Measurements from ENCODE around the gene OTUD3. TPM values are rescaled to one million over a fixed set of nuclear protein-coding genes. Genes with fewer than 3 reads are reported as not detected.
A peak's percentile ranks its signal among the peaks of the same experiment; 100 is the strongest.

The OTUD3 gene
- total RNA-seq, 1 donor from 2014 or later = 4.9 TPM

DNA sequence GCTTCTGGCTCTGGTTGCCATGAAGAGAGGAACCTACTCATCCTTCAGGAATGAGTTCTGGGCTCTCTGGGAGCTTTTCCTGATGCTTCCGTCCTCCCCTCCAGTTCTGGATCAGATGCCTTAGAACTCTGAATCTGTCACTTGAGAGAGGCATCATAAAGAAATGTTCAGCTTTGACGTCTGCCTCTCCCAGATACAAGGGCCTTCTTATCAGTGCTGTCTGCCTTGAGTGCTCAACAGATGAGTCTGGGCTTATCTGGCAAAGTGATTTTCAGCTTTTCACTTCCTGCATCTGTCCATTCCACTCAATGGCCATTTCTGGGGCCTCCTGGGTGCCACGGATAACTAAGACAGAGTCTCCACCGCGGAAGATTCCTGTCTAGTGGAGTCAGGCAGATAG is 12.3 kb upstream of the OTUD3 start:
- no peaks in the 10 kb centered on the region for H3K36me3 ChIP-seq
- no peaks in the 10 kb centered on the region for H3K27me3 ChIP-seq
- no peaks in the 10 kb centered on the region for H3K9me3 ChIP-seq
- H3K27ac ChIP-seq = no peak overlapping the region
- TF ChIP-seq, protein P1, sequence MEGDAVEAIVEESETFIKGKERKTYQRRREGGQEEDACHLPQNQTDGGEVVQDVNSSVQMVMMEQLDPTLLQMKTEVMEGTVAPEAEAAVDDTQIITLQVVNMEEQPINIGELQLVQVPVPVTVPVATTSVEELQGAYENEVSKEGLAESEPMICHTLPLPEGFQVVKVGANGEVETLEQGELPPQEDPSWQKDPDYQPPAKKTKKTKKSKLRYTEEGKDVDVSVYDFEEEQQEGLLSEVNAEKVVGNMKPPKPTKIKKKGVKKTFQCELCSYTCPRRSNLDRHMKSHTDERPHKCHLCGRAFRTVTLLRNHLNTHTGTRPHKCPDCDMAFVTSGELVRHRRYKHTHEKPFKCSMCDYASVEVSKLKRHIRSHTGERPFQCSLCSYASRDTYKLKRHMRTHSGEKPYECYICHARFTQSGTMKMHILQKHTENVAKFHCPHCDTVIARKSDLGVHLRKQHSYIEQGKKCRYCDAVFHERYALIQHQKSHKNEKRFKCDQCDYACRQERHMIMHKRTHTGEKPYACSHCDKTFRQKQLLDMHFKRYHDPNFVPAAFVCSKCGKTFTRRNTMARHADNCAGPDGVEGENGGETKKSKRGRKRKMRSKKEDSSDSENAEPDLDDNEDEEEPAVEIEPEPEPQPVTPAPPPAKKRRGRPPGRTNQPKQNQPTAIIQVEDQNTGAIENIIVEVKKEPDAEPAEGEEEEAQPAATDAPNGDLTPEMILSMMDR (IDR thresholded peaks at IDR 0.05) = no peak
- H3K4me1 ChIP-seq = no peaks in the 10 kb centered on the region
- DNase-seq (ENCODE audit: extremely low spot score in 2 of 2) = peak in 1 of 2 donors; percentile 29
- no peak overlapping the region for H3K4me3 ChIP-seq
- intact Hi-C loops (cut with DNase I) = no loop called here

DNA sequence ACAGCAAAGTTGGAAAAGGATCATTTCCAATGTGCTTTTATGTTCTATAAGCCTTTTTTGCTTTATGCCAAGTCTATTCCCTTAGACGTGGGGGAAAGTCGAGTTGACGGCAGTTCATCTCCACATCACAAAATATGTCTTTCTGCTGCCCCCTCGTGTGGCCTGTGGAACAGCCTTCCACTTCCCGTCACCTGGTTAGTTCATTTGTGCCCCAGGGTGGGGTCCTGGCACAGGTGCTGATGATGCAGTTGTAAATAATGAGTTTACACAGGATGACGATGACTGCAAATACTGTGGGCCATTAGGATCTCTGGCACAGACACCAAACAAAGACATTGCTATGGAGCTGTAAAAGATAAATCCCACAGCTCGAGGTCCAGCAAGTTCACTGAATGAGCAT is 10.0 kb upstream of the OTUD3 start:
- H3K4me1 ChIP-seq = no peaks in the 10 kb centered on the region
- H3K27me3 ChIP-seq = no peaks in the 10 kb centered on the region
- no peaks in the 10 kb centered on the region for H3K9me3 ChIP-seq
- H3K27ac ChIP-seq = no peak overlapping the region
- H3K36me3 ChIP-seq = no peaks in the 10 kb centered on the region
- peak in 1 of 2 donors; percentile 47 for DNase-seq (ENCODE audit: extremely low spot score in 2 of 2)
- H3K4me3 ChIP-seq = no peak overlapping the region
- no peak for TF ChIP-seq POLR2AphosphoS5 (IDR thresholded peaks at IDR 0.05; ENCODE audit: insufficient read depth in 1 of 2, low read depth in 1 of 2)
- TF ChIP-seq, protein P1 (IDR thresholded peaks at IDR 0.05) = no peak
- TF ChIP-seq POLR2A (IDR thresholded peaks at IDR 0.05) = no peak
- intact Hi-C loops (cut with DNase I) = no loop called here

- intact Hi-C loops (cut with DNase I) = no loop called here
- no peak for DNase-seq (ENCODE audit: extremely low spot score in 2 of 2)
- H3K27ac ChIP-seq = peak overlapping the region; percentile 4
- no peaks in the 10 kb centered on the region for H3K27me3 ChIP-seq
- no peaks in the 10 kb centered on the region for H3K4me1 ChIP-seq
- no peaks in the 10 kb centered on the region for H3K36me3 ChIP-seq
- TF ChIP-seq, protein P1 (IDR thresholded peaks at IDR 0.05) = no peak
- no peak for TF ChIP-seq POLR2AphosphoS5 (IDR thresholded peaks at IDR 0.05; ENCODE audit: insufficient read depth in 1 of 2, low read depth in 1 of 2)
- no peak for TF ChIP-seq POLR2A (IDR thresholded peaks at IDR 0.05)
- no peaks in the 10 kb centered on the region for H3K9me3 ChIP-seq
- no peak overlapping the region for H3K4me3 ChIP-seq
These were observed 4.9 kb upstream of the OTUD3 start for GRCh38 chr1:19877181-19877750.

GRCh38 chr1:19877821-19878636 is 4.2 kb upstream of the OTUD3 start:
- Histone ChIP-seq H3K36me3 (no peaks in the 10 kb centered on the region), H3K4me1 (peaks cover 4% of the 10 kb centered on the region), H3K27ac (peak overlapping the region; percentile 4), H3K27me3 (no peaks in the 10 kb centered on the region), H3K4me3 (peak overlapping the region; percentile 23 to 31), H3K9me3 (no peaks in the 10 kb centered on the region)
- intact Hi-C loops (cut with DNase I) = no loop called here
- no peak for DNase-seq (ENCODE audit: extremely low spot score in 2 of 2)
- peak in 1 of 2 donors; percentile 49 for TF ChIP-seq POLR2AphosphoS5 (IDR thresholded peaks at IDR 0.05; ENCODE audit: insufficient read depth in 1 of 2, low read depth in 1 of 2)
- TF ChIP-seq, protein P1 (IDR thresholded peaks at IDR 0.05) = no peak

DNA sequence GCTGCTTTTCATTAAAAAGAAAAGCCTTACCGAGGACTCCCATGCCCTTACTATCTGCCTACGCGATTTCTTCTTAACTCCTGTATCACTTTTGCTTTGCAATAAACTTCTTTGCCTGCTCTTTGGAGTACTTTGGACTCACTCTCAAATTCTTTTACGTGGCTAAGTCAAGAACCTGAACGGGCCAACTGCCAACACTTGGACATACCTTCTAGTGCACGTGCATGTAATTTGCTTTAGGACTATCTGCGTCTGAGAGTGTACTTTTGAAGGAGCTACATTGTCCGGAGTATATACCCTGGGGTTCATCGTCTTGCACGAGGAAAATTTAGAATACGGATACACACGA is 3.6 kb upstream of the OTUD3 start:
- peaks cover 10% of the 10 kb centered on the region for H3K4me1 ChIP-seq
- no peaks in the 10 kb centered on the region for H3K27me3 ChIP-seq
- no peaks in the 10 kb centered on the region for H3K36me3 ChIP-seq
- TF ChIP-seq POLR2A (IDR thresholded peaks at IDR 0.05) (no peak), POLR2AphosphoS5 (IDR thresholded peaks at IDR 0.05; ENCODE audit: insufficient read depth in 1 of 2, low read depth in 1 of 2) (no peak)
- TF ChIP-seq, protein P1 (IDR thresholded peaks at IDR 0.05) = no peak
- peak overlapping the region; percentile 4 for H3K27ac ChIP-seq
- H3K9me3 ChIP-seq = no peaks in the 10 kb centered on the region
- intact Hi-C loops (cut with DNase I) = no loop called here
- DNase-seq (ENCODE audit: extremely low spot score in 2 of 2) = no peak
- peak overlapping the region; percentile 23 to 31 for H3K4me3 ChIP-seq
